Smooth muscle cell (in vitro differentiated cells): ENCODE data around the gene SLC16A3. TPM values are rescaled to one million over a fixed set of nuclear protein-coding genes. Genes with fewer than 3 reads are reported as not detected.

Source experiments
- DNase-seq: peaks from one replicate; lab custom pipeline; 2025; ENCODE audit not compliant: unreplicated experiment; lab: John Stamatoyannopoulos, UW
- H2AFZ ChIP-seq: fragments of 200-600 bp; sonication (generic); 2 replicates; pipeline ENCODE4 v1.6.0; 2016; ENCODE audit warnings: antibody characterized with exemption, low read depth, mild to moderate bottlenecking
- H3F3A ChIP-seq: fragments of 200-600 bp; sonication (generic); 2 replicates; pipeline ENCODE4 v1.6.0; 2017; ENCODE audit warnings: antibody characterized with exemption, low read depth
- H3K27ac ChIP-seq: fragments of 200-600 bp; sonication (generic); 2 replicates; pipeline ENCODE4 v1.5.1; 2016; ENCODE audit warnings: low read depth, mild to moderate bottlenecking
- H3K27me3 ChIP-seq: fragments of 200-600 bp; sonication (generic); 2 replicates; pipeline ENCODE4 v1.6.1; 2016; ENCODE audit warnings: low read depth, mild to moderate bottlenecking
- H3K36me3 ChIP-seq: fragments of 200-600 bp; sonication (generic); 2 replicates; pipeline ENCODE4 v1.5.1; 2016; ENCODE audit warnings: low read depth
- H3K4me1 ChIP-seq: fragments of 200-600 bp; sonication (generic); 2 replicates; pipeline ENCODE4 v1.5.1; 2016; ENCODE audit warnings: low read depth
- H3K4me2 ChIP-seq: fragments of 200-600 bp; sonication (generic); 2 replicates; pipeline ENCODE4 v1.6.0; 2016; ENCODE audit warnings: mild to moderate bottlenecking
- H3K4me3 ChIP-seq: fragments of 200-600 bp; sonication (generic); 2 replicates; pipeline ENCODE4 v1.5.1; 2016; ENCODE audit warnings: mild to moderate bottlenecking
- H3K79me2 ChIP-seq: fragments of 200-600 bp; sonication (generic); 2 replicates; pipeline ENCODE4 v1.6.0; 2016; ENCODE audit warnings: low read depth, mild to moderate bottlenecking
- H3K9ac ChIP-seq: fragments of 200-600 bp; sonication (generic); 2 replicates; pipeline ENCODE4 v1.6.0; 2016; ENCODE audit warnings: low read depth
- H3K9me3 ChIP-seq: fragments of 200-600 bp; sonication (generic); replicated peaks from 2 replicates; pipeline ENCODE4 v1.5.1; 2016; ENCODE audit warnings: low read depth
- H4K20me1 ChIP-seq: fragments of 200-600 bp; sonication (generic); 2 replicates; pipeline ENCODE4 v1.6.0; 2016; ENCODE audit warnings: low read depth
- CTCF ChIP-seq: fragments of 200-600 bp; sonication (generic); IDR thresholded peaks from 2 replicates; pipeline ENCODE4 v1.5.1; 2017; ENCODE audit warnings: borderline replicate concordance, mild to moderate bottlenecking, antibody characterized with exemption; ENCODE audit not compliant: insufficient read depth, poor library complexity, severe bottlenecking
- WGBS: methylation state at CpG from one replicate; pipeline ENCODE4 v1.1.7; 2016; ENCODE audit warnings: low lambda C conversion rate; 5-methylcytosine and 5-hydroxymethylcytosine counted together
- polyA plus RNA-seq: library from polyadenylated mRNA; unstranded; fragments of >200 nt; fragmentation: Nextera tagmentation; extraction: Ambion mirVana; gene quantifications from 2 replicates; pipeline ENCODE4 v1.2.1, GENCODE V29; 2016
- total RNA-seq: library from RNA; depleted of rRNA; stranded (reverse); fragments of >200 nt; gene quantifications from 2 replicates; pipeline ENCODE4 v1.2.3, GENCODE V29; 2014

The SLC16A3 gene
- total and polyA plus RNA-seq, 2 experiments from 2014 or later = 83.3 to 180 TPM

GRCh38 chr17:82248815-82249674 lies 20.2 kb downstream of the SLC16A3 start:
- Histone ChIP-seq H3K9me3 (no peaks in the 10 kb centered on the region), H3F3A (peaks cover 67% of the 10 kb centered on the region), H3K27me3 (no peaks in the 10 kb centered on the region), H3K9ac (no peak overlapping the region), H2AFZ (no peak overlapping the region), H4K20me1 (peaks cover 96% of the 10 kb centered on the region), H3K4me2 (no peak overlapping the region), H3K36me3 (peaks cover 7% of the 10 kb centered on the region), H3K4me3 (no peak overlapping the region), H3K79me2 (peaks cover 34% of the 10 kb centered on the region), H3K4me1 (no peaks in the 10 kb centered on the region), H3K27ac (no peak overlapping the region)
- no peak for TF ChIP-seq CTCF
- DNase-seq = no peak
- WGBS = 97% methylated on average over 52 of the region's 54 CpGs

GRCh38 chr17:82249896-82250581 lies 21.2 kb downstream of the SLC16A3 start:
- peaks cover 7% of the 10 kb centered on the region for H3K36me3 ChIP-seq
- no peak for DNase-seq
- H3K4me3 ChIP-seq = no peak overlapping the region
- peaks cover 57% of the 10 kb centered on the region for H3F3A ChIP-seq
- 97% methylated on average over 33 of the region's 33 CpGs for WGBS
- H3K27me3 ChIP-seq = no peaks in the 10 kb centered on the region
- no peak overlapping the region for H3K4me2 ChIP-seq
- H4K20me1 ChIP-seq = peaks cover 90% of the 10 kb centered on the region
- no peak overlapping the region for H2AFZ ChIP-seq
- no peaks in the 10 kb centered on the region for H3K9me3 ChIP-seq
- H3K79me2 ChIP-seq = peaks cover 34% of the 10 kb centered on the region
- H3K27ac ChIP-seq = no peak overlapping the region
- H3K9ac ChIP-seq = no peak overlapping the region
- no peak for TF ChIP-seq CTCF
- H3K4me1 ChIP-seq = no peaks in the 10 kb centered on the region

- no peak for DNase-seq
- Histone ChIP-seq H3K4me2 (no peak overlapping the region), H3F3A (peaks cover 57% of the 10 kb centered on the region), H3K9ac (no peak overlapping the region), H3K4me1 (no peaks in the 10 kb centered on the region), H3K27ac (no peak overlapping the region), H3K4me3 (no peak overlapping the region), H3K36me3 (peaks cover 13% of the 10 kb centered on the region), H4K20me1 (peaks cover 90% of the 10 kb centered on the region), H2AFZ (no peak overlapping the region), H3K79me2 (peaks cover 40% of the 10 kb centered on the region), H3K9me3 (no peaks in the 10 kb centered on the region), H3K27me3 (no peaks in the 10 kb centered on the region)
- TF ChIP-seq CTCF = no peak
- 98% methylated on average over 25 of the region's 25 CpGs for WGBS
Observed at GRCh38 chr17:82250868-82251500, 22.1 kb downstream of the SLC16A3 start.
